GM21786 (cell line): ENCODE data around the gene ZSWIM1.
"Not testable (repeated sequence)": the region's sequence is repeated elsewhere in the genome, so short reads cannot be mapped to it uniquely, and the experiment has no call there.

Experiments used
- ATAC-seq: cut with Tn5 transposase; IDR thresholded peaks from one replicate; pipeline ENCODE4 v1.9.1; 2021; ENCODE audit not compliant: unreplicated experiment

Gene ZSWIM1

GRCh38 chr20:45925821-45926506, 44.9 kb downstream of the ZSWIM1 start:
- no peak for ATAC-seq

GRCh38 chr20:45926731-45927070, 45.7 kb downstream of the ZSWIM1 start:
- ATAC-seq: no peak

GRCh38 chr20:45927071-45927878, 46.2 kb downstream of the ZSWIM1 start:
- ATAC-seq: no peak

- ATAC-seq: not testable (repeated sequence)
Observed at GRCh38 chr20:45931680-45932079, 50.7 kb downstream of the ZSWIM1 start.

- peak; percentile 31 for ATAC-seq
Observed at GRCh38 chr20:45933266-45934045, 52.4 kb downstream of the ZSWIM1 start.

- ATAC-seq: peak; percentile 12
Observed at GRCh38 chr20:45934046-45934585, 53.1 kb downstream of the ZSWIM1 start.
